ENCODE results near the gene ZBED3. TPM values are rescaled to one million over a fixed set of nuclear protein-coding genes. Genes with fewer than 3 reads are reported as not detected.

Gene ZBED3
- total RNA-seq, 1 donor from 2014 or later, result 15.2 TPM

- DNase-seq (ENCODE audit: low spot score), result peak; percentile 50
Measured at GRCh38 chr5:77076961-77077828, 9.9 kb downstream of the ZBED3 start.

- DNase-seq (ENCODE audit: low spot score), result no peak
Measured at GRCh38 chr5:77074745-77075144, 12.3 kb downstream of the ZBED3 start.

GRCh38 chr5:77073667-77074066 is 13.4 kb downstream of the ZBED3 start:
- no peak for DNase-seq (ENCODE audit: low spot score)

GRCh38 chr5:77066823-77067442 is 20.2 kb downstream of the ZBED3 start:
- no peak for DNase-seq (ENCODE audit: low spot score)

GRCh38 chr5:77066184-77066583 is 20.9 kb downstream of the ZBED3 start:
- no peak for DNase-seq (ENCODE audit: low spot score)

GRCh38 chr5:77065256-77065655 is 21.8 kb downstream of the ZBED3 start:
- no peak for DNase-seq (ENCODE audit: low spot score)

- no peak for DNase-seq (ENCODE audit: low spot score)
Measured at GRCh38 chr5:77064040-77064439, 23.0 kb downstream of the ZBED3 start.

- no peak for DNase-seq (ENCODE audit: low spot score)
Measured at GRCh38 chr5:77046416-77047073, 40.5 kb downstream of the ZBED3 start.

- DNase-seq (ENCODE audit: low spot score), result no peak
Measured at GRCh38 chr5:77035950-77036349, 51.1 kb downstream of the ZBED3 start.

- DNase-seq (ENCODE audit: low spot score), result no peak
Measured at GRCh38 chr5:77033338-77033737, 53.7 kb downstream of the ZBED3 start.

- no peak for DNase-seq (ENCODE audit: low spot score)
Measured at GRCh38 chr5:77032635-77033034, 54.5 kb downstream of the ZBED3 start.

- DNase-seq (ENCODE audit: low spot score), result no peak
Measured at GRCh38 chr5:77031891-77032290, 55.2 kb downstream of the ZBED3 start.

GRCh38 chr5:77030097-77031071 is 56.7 kb downstream of the ZBED3 start, which contains the start of gene AGGF1:
Gene AGGF1 (plus strand): TSS chr5:77030404. CDS start chr5:77030767, 363 bp downstream.
- peak; percentile 98 for DNase-seq (ENCODE audit: low spot score)

- DNase-seq (ENCODE audit: low spot score), result no peak
Measured at GRCh38 chr5:77029376-77029885, 57.7 kb downstream of the ZBED3 start.

- no peak for DNase-seq (ENCODE audit: low spot score)
Measured at GRCh38 chr5:77028631-77029375, 58.3 kb downstream of the ZBED3 start.

GRCh38 chr5:77024490-77024889 is 62.6 kb downstream of the ZBED3 start:
- no peak for DNase-seq (ENCODE audit: low spot score)

GRCh38 chr5:77022511-77023417 is 64.3 kb downstream of the ZBED3 start:
- no peak for DNase-seq (ENCODE audit: low spot score)
